K562 (cell line): ENCODE data around the gene ATP6V0D1. TPM values are rescaled to one million over a fixed set of nuclear protein-coding genes. Genes with fewer than 3 reads are reported as not detected.

Experiments used
- ADNP ChIP-seq: fragments of 200-800 bp; sonication (Bioruptor generic); IDR thresholded peaks from 2 replicates; pipeline ENCODE4 v1.6.1; 2016; ENCODE audit warnings: missing genetic modification characterization, missing compliant biosample characterization
- BCOR ChIP-seq: fragments of 450-650 bp; IDR thresholded peaks from 2 replicates; pipeline ENCODE4 v1.6.1; 2016
- DACH1 ChIP-seq: fragments of 450-650 bp; IDR thresholded peaks from 2 replicates; pipeline ENCODE4 v1.6.1; 2018; ENCODE audit not compliant: partially characterized antibody
- E2F3 ChIP-seq: fragments of 250-450 bp; sonication (Bioruptor Pico); IDR thresholded peaks from 2 replicates; pipeline ENCODE4 v1.4.0; 2020; ENCODE audit warnings: mild to moderate bottlenecking
- GTF2E2 ChIP-seq: fragments of 200-800 bp; sonication (Bioruptor generic); IDR thresholded peaks from 2 replicates; pipeline ENCODE4 v1.6.1; 2016; ENCODE audit warnings: missing genetic modification characterization, missing compliant biosample characterization
- SMAD1 ChIP-seq: fragments of 150-350 bp; IDR thresholded peaks from 2 replicates; pipeline ENCODE4 v1.6.1; 2014; ENCODE audit warnings: low read length, low read depth; ENCODE audit not compliant: partially characterized antibody
- YBX1 ChIP-seq: fragments of 450-650 bp; IDR thresholded peaks from 2 replicates; pipeline ENCODE4 v1.7.1; 2016; ENCODE audit warnings: mild to moderate bottlenecking
- ZNF175 ChIP-seq: fragments of 200-800 bp; sonication (Bioruptor generic); IDR thresholded peaks from 2 replicates; pipeline ENCODE4 v1.6.1; 2016; ENCODE audit warnings: low read depth, mild to moderate bottlenecking, missing genetic modification characterization, missing compliant biosample characterization
- ZNF589 ChIP-seq: fragments of 200-800 bp; sonication (Bioruptor generic); IDR thresholded peaks from 2 replicates; pipeline ENCODE4 v1.6.1; 2016; ENCODE audit warnings: low read depth, missing genetic modification characterization, missing compliant biosample characterization
- polyA plus RNA-seq, 8 experiments: library from polyadenylated mRNA; depleted of rRNA in 4 of 8; stranded (reverse) in 5 of 8; unstranded in 3 of 8; fragments of >200 nt; fragmentation: Nextera tagmentation in 2 of 8; fragmentation: Illumina TruSeq in 1 of 8; extraction: Ambion mirVana in 2 of 8; extraction: Trizol in 1 of 8; gene quantifications; 2 replicates each; pipeline versions ENCODE4 v1.2.1 to v1.2.3, GENCODE V29; 2011 to 2014; ENCODE audit warnings: inconsistent platforms in 1 of 8, missing spikeins in 1 of 8
- total RNA-seq, 7 experiments: library from RNA; depleted of rRNA in 6 of 7; stranded (reverse); fragments of >200 nt in 6 of 7; fragmentation: Illumina TruSeq in 2 of 7; extraction: Trizol in 2 of 7; gene quantifications; 2 replicates each; pipeline versions ENCODE4 v1.2.1 to v1.2.3, GENCODE V29; 2011 to 2021; ENCODE audit warnings: low replicate concordance in 1 of 7
- TF ChIP-seq, protein P1 (sequence below): fragments of 450-650 bp; IDR thresholded peaks from 2 replicates; pipeline ENCODE4 v1.6.1; 2016; ENCODE audit warnings: low read depth
- TF ChIP-seq, protein P2 (sequence below): fragments of 250-450 bp; sonication (Bioruptor Pico); IDR thresholded peaks from 2 replicates; pipeline ENCODE4 v1.5.0; 2022; ENCODE audit warnings: mild to moderate bottlenecking
- TF ChIP-seq, protein P3 (sequence below): sonication (generic); formaldehyde crosslinking; IDR thresholded peaks from 2 replicates; pipeline ENCODE4 v1.9.0; 2022; ENCODE audit warnings: mild to moderate bottlenecking, missing genetic modification reagents

Gene ATP6V0D1
- total and polyA plus RNA-seq, 9 of the 15 experiments (the other 6 are each of a cell fraction or from before 2014, with no cell fraction given): 23.2 to 69.7 (median 45.6) TPM

- TF ChIP-seq ZNF175 (CRISPR knock-in tag): no peak
- TF ChIP-seq, protein P1, sequence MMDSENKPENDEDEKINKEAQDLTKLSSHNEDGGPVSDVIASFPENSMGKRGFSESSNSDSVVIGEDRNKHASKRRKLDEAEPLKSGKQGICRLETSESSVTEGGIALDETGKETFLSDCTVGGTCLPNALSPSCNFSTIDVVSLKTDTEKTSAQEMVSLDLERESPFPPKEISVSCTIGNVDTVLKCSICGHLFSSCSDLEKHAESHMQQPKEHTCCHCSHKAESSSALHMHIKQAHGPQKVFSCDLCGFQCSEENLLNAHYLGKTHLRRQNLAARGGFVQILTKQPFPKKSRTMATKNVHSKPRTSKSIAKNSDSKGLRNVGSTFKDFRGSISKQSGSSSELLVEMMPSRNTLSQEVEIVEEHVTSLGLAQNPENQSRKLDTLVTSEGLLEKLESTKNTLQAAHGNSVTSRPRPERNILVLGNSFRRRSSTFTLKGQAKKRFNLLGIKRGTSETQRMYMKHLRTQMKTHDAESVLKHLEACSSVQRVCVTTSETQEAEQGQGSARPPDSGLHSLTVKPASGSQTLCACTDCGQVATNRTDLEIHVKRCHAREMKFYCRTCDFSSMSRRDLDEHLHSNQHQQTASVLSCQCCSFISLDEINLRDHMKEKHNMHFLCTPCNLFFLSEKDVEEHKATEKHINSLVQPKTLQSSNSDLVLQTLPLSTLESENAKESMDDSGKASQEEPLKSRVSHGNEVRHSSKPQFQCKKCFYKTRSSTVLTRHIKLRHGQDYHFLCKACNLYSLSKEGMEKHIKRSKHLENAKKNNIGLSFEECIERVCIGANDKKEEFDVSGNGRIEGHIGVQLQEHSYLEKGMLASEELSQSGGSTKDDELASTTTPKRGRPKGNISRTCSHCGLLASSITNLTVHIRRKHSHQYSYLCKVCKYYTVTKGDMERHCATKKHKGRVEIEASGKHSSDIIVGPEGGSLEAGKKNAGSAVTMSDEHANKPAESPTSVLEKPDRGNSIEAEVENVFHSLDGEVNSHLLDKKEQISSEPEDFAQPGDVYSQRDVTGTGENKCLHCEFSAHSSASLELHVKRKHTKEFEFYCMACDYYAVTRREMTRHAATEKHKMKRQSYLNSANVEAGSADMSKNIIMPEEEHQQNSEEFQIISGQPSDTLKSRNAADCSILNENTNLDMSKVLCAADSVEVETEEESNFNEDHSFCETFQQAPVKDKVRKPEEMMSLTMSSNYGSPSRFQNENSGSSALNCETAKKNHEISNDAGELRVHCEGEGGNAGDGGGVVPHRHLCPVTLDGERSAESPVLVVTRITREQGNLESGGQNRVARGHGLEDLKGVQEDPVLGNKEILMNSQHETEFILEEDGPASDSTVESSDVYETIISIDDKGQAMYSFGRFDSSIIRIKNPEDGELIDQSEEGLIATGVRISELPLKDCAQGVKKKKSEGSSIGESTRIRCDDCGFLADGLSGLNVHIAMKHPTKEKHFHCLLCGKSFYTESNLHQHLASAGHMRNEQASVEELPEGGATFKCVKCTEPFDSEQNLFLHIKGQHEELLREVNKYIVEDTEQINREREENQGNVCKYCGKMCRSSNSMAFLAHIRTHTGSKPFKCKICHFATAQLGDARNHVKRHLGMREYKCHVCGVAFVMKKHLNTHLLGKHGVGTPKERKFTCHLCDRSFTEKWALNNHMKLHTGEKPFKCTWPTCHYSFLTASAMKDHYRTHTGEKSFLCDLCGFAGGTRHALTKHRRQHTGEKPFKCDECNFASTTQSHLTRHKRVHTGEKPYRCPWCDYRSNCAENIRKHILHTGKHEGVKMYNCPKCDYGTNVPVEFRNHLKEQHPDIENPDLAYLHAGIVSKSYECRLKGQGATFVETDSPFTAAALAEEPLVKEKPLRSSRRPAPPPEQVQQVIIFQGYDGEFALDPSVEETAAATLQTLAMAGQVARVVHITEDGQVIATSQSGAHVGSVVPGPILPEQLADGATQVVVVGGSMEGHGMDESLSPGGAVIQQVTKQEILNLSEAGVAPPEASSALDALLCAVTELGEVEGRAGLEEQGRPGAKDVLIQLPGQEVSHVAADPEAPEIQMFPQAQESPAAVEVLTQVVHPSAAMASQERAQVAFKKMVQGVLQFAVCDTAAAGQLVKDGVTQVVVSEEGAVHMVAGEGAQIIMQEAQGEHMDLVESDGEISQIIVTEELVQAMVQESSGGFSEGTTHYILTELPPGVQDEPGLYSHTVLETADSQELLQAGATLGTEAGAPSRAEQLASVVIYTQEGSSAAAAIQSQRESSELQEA: no peak
- TF ChIP-seq, protein P2, sequence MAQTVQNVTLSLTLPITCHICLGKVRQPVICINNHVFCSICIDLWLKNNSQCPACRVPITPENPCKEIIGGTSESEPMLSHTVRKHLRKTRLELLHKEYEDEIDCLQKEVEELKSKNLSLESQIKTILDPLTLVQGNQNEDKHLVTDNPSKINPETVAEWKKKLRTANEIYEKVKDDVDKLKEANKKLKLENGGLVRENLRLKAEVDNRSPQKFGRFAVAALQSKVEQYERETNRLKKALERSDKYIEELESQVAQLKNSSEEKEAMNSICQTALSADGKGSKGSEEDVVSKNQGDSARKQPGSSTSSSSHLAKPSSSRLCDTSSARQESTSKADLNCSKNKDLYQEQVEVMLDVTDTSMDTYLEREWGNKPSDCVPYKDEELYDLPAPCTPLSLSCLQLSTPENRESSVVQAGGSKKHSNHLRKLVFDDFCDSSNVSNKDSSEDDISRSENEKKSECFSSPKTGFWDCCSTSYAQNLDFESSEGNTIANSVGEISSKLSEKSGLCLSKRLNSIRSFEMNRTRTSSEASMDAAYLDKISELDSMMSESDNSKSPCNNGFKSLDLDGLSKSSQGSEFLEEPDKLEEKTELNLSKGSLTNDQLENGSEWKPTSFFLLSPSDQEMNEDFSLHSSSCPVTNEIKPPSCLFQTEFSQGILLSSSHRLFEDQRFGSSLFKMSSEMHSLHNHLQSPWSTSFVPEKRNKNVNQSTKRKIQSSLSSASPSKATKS (CRISPR knock-in tag): no peak
- TF ChIP-seq BCOR: peak; percentile 92
- no peak for TF ChIP-seq GTF2E2 (tag)
- TF ChIP-seq, protein P3, sequence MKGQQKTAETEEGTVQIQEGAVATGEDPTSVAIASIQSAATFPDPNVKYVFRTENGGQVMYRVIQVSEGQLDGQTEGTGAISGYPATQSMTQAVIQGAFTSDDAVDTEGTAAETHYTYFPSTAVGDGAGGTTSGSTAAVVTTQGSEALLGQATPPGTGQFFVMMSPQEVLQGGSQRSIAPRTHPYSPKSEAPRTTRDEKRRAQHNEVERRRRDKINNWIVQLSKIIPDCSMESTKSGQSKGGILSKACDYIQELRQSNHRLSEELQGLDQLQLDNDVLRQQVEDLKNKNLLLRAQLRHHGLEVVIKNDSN (CRISPR knock-in tag): no peak; the same call in 1 of the 2 replicates
- no peak for TF ChIP-seq SMAD1
- no peak for TF ChIP-seq ZNF589 (CRISPR knock-in tag)
- no peak for TF ChIP-seq YBX1
- no peak for TF ChIP-seq ADNP
- no peak for TF ChIP-seq DACH1
- no peak for TF ChIP-seq E2F3 (CRISPR knock-in tag)
Measured at GRCh38 chr16:67529582-67530012, 48.6 kb upstream of the ATP6V0D1 start (continued).
